ENCODE measurements around the gene RAB3A. TPM values are rescaled to one million over a fixed set of nuclear protein-coding genes. Genes with fewer than 3 reads are reported as not detected.

The RAB3A gene
- total and polyA plus RNA-seq, 9 of the 15 experiments (the other 6 are each of a cell fraction or from before 2014, with no cell fraction given): 0.17 to 5.1 (median 0.90) TPM; not detected in 1

DNA sequence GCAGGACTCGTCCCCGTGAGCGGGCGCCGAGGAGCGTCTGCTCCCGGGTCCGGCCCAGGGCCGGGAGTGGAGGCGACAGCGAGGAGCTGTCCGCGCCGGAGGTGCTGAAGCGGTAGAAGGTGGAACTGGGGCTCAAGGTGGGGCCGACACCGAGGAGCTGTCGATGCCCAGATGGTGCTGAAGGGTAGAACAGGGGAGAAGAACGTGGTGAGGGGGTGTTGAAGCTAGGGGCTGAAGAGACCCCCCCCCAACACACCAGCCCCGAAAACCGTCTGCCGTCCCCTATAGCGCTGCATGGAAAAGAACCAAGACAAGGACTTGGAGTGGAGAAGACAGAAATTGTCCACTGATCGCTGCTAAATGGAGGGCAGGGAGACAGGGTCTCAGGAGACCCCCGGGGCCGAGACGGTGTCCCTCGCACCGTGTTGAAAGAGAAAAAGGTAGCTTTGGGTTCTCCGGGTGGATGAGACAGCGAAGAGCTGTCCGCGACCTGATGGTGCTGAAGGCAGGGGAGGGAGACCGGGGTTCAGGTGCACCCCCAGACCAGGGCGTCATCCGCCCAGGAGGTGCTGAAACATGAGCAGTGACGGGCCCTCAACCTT lies 29.5 kb upstream of the RAB3A start (continued):
- TF ChIP-seq, protein P1, sequence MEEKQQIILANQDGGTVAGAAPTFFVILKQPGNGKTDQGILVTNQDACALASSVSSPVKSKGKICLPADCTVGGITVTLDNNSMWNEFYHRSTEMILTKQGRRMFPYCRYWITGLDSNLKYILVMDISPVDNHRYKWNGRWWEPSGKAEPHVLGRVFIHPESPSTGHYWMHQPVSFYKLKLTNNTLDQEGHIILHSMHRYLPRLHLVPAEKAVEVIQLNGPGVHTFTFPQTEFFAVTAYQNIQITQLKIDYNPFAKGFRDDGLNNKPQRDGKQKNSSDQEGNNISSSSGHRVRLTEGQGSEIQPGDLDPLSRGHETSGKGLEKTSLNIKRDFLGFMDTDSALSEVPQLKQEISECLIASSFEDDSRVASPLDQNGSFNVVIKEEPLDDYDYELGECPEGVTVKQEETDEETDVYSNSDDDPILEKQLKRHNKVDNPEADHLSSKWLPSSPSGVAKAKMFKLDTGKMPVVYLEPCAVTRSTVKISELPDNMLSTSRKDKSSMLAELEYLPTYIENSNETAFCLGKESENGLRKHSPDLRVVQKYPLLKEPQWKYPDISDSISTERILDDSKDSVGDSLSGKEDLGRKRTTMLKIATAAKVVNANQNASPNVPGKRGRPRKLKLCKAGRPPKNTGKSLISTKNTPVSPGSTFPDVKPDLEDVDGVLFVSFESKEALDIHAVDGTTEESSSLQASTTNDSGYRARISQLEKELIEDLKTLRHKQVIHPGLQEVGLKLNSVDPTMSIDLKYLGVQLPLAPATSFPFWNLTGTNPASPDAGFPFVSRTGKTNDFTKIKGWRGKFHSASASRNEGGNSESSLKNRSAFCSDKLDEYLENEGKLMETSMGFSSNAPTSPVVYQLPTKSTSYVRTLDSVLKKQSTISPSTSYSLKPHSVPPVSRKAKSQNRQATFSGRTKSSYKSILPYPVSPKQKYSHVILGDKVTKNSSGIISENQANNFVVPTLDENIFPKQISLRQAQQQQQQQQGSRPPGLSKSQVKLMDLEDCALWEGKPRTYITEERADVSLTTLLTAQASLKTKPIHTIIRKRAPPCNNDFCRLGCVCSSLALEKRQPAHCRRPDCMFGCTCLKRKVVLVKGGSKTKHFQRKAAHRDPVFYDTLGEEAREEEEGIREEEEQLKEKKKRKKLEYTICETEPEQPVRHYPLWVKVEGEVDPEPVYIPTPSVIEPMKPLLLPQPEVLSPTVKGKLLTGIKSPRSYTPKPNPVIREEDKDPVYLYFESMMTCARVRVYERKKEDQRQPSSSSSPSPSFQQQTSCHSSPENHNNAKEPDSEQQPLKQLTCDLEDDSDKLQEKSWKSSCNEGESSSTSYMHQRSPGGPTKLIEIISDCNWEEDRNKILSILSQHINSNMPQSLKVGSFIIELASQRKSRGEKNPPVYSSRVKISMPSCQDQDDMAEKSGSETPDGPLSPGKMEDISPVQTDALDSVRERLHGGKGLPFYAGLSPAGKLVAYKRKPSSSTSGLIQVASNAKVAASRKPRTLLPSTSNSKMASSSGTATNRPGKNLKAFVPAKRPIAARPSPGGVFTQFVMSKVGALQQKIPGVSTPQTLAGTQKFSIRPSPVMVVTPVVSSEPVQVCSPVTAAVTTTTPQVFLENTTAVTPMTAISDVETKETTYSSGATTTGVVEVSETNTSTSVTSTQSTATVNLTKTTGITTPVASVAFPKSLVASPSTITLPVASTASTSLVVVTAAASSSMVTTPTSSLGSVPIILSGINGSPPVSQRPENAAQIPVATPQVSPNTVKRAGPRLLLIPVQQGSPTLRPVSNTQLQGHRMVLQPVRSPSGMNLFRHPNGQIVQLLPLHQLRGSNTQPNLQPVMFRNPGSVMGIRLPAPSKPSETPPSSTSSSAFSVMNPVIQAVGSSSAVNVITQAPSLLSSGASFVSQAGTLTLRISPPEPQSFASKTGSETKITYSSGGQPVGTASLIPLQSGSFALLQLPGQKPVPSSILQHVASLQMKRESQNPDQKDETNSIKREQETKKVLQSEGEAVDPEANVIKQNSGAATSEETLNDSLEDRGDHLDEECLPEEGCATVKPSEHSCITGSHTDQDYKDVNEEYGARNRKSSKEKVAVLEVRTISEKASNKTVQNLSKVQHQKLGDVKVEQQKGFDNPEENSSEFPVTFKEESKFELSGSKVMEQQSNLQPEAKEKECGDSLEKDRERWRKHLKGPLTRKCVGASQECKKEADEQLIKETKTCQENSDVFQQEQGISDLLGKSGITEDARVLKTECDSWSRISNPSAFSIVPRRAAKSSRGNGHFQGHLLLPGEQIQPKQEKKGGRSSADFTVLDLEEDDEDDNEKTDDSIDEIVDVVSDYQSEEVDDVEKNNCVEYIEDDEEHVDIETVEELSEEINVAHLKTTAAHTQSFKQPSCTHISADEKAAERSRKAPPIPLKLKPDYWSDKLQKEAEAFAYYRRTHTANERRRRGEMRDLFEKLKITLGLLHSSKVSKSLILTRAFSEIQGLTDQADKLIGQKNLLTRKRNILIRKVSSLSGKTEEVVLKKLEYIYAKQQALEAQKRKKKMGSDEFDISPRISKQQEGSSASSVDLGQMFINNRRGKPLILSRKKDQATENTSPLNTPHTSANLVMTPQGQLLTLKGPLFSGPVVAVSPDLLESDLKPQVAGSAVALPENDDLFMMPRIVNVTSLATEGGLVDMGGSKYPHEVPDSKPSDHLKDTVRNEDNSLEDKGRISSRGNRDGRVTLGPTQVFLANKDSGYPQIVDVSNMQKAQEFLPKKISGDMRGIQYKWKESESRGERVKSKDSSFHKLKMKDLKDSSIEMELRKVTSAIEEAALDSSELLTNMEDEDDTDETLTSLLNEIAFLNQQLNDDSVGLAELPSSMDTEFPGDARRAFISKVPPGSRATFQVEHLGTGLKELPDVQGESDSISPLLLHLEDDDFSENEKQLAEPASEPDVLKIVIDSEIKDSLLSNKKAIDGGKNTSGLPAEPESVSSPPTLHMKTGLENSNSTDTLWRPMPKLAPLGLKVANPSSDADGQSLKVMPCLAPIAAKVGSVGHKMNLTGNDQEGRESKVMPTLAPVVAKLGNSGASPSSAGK (IDR thresholded peaks at IDR 0.05): no peak
- TF ChIP-seq, protein P2, sequence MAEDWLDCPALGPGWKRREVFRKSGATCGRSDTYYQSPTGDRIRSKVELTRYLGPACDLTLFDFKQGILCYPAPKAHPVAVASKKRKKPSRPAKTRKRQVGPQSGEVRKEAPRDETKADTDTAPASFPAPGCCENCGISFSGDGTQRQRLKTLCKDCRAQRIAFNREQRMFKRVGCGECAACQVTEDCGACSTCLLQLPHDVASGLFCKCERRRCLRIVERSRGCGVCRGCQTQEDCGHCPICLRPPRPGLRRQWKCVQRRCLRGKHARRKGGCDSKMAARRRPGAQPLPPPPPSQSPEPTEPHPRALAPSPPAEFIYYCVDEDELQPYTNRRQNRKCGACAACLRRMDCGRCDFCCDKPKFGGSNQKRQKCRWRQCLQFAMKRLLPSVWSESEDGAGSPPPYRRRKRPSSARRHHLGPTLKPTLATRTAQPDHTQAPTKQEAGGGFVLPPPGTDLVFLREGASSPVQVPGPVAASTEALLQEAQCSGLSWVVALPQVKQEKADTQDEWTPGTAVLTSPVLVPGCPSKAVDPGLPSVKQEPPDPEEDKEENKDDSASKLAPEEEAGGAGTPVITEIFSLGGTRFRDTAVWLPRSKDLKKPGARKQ (CRISPR knock-in tag; IDR thresholded peaks at IDR 0.05): peak; percentile 53; the same call in 1 of the 2 replicates
- TF ChIP-seq RAD51 (IDR thresholded peaks at IDR 0.05; ENCODE audit: borderline replicate concordance, low read depth) (no peak), PRPF4 (IDR thresholded peaks at IDR 0.05; ENCODE audit: insufficient read depth, low read depth, low read length, poor library complexity, severe bottlenecking) (no peak), ATF1 (CRISPR knock-in tag; IDR thresholded peaks at IDR 0.05) (peak; percentile 47), ATF1 (tag; IDR thresholded peaks at IDR 0.05) (peak; percentile 54; the same call in 1 of the 2 replicates), STAG1 (CRISPR knock-in tag; IDR thresholded peaks at IDR 0.05; ENCODE audit: borderline replicate concordance) (peak; percentile 60)
- TF ChIP-seq, protein P3, sequence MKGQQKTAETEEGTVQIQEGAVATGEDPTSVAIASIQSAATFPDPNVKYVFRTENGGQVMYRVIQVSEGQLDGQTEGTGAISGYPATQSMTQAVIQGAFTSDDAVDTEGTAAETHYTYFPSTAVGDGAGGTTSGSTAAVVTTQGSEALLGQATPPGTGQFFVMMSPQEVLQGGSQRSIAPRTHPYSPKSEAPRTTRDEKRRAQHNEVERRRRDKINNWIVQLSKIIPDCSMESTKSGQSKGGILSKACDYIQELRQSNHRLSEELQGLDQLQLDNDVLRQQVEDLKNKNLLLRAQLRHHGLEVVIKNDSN (CRISPR knock-in tag; IDR thresholded peaks at IDR 0.05): peak; percentile 53; the same call in 1 of the 2 replicates
